ENCODE data around the gene HOMER2.

Gene HOMER2

DNA sequence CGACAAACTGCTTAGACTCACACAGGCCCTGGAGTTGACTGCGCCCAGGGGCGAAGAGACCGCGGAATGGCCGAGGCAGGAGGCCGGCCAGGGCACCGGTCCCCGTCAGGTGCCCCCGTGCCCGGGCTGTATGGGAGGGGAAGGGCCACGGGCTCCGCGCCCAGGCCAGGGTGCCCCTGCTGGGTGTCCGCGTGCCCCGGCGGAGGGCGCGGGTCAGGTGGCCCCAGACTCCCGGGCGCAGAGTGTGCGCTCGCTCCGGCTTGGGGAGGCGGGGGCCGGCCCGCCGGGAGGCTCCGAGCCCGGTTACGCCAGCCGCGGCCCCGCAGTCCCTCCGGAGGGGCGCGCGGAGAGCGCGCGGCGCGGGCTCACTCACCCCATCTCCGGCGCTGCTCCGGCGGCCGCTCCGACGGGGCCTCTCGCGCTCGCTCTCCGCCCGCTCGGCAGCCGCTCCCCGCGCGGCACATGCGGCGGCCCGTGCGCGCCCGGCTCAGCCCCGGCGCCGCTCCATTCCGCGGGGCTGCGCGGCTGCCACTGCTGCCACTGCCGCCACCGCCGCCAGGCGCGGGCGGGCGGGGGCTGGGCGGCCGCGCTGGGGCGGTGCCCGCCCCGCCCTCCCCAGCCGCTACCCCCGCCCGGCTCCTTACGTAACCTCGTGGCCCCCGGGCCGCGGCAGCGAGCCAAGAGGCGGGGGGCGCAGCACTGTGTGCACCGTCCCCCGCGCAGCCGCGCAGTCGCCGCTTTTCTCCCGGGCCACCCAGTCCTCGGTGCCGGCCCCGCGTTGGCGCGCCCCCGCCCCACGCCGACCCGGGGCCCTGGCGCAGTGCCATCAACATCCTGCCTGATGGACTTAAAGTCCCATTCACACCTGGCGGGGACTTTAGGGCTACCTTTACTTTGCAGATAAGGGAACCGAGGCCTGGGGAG lies at the start of gene HOMER2 (continued):
- TF ChIP-seq, protein P1, sequence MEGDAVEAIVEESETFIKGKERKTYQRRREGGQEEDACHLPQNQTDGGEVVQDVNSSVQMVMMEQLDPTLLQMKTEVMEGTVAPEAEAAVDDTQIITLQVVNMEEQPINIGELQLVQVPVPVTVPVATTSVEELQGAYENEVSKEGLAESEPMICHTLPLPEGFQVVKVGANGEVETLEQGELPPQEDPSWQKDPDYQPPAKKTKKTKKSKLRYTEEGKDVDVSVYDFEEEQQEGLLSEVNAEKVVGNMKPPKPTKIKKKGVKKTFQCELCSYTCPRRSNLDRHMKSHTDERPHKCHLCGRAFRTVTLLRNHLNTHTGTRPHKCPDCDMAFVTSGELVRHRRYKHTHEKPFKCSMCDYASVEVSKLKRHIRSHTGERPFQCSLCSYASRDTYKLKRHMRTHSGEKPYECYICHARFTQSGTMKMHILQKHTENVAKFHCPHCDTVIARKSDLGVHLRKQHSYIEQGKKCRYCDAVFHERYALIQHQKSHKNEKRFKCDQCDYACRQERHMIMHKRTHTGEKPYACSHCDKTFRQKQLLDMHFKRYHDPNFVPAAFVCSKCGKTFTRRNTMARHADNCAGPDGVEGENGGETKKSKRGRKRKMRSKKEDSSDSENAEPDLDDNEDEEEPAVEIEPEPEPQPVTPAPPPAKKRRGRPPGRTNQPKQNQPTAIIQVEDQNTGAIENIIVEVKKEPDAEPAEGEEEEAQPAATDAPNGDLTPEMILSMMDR (tag by site-specific recombination; IDR thresholded peaks at IDR 0.05) = no peak
- peak; percentile 34; the same call in 1 of the 2 replicates for TF ChIP-seq ZNF660 (tag by site-specific recombination; IDR thresholded peaks at IDR 0.05)
- TF ChIP-seq, protein P2, sequence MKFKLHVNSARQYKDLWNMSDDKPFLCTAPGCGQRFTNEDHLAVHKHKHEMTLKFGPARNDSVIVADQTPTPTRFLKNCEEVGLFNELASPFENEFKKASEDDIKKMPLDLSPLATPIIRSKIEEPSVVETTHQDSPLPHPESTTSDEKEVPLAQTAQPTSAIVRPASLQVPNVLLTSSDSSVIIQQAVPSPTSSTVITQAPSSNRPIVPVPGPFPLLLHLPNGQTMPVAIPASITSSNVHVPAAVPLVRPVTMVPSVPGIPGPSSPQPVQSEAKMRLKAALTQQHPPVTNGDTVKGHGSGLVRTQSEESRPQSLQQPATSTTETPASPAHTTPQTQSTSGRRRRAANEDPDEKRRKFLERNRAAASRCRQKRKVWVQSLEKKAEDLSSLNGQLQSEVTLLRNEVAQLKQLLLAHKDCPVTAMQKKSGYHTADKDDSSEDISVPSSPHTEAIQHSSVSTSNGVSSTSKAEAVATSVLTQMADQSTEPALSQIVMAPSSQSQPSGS (tag by site-specific recombination; IDR thresholded peaks at IDR 0.05; ENCODE audit: low read depth) = no peak
- no peak for TF ChIP-seq IKZF3 (tag by site-specific recombination; IDR thresholded peaks at IDR 0.05)
- TF ChIP-seq, protein P3, sequence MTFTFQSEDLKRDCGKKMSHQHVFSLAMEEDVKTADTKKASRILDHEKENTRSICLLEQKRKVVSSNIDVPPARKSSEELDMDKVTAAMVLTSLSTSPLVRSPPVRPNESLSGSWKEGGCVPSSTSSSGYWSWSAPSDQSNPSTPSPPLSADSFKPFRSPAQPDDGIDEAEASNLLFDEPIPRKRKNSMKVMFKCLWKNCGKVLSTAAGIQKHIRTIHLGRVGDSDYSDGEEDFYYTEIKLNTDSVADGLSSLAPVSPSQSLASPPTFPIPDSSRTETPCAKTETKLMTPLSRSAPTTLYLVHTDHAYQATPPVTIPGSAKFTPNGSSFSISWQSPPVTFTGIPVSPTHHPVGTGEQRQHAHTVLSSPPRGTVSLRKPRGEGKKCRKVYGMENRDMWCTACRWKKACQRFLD (tag by site-specific recombination; IDR thresholded peaks at IDR 0.05) = no peak
- no peak for TF ChIP-seq SP3 (tag by site-specific recombination; IDR thresholded peaks at IDR 0.05)
- TF ChIP-seq, protein P4, sequence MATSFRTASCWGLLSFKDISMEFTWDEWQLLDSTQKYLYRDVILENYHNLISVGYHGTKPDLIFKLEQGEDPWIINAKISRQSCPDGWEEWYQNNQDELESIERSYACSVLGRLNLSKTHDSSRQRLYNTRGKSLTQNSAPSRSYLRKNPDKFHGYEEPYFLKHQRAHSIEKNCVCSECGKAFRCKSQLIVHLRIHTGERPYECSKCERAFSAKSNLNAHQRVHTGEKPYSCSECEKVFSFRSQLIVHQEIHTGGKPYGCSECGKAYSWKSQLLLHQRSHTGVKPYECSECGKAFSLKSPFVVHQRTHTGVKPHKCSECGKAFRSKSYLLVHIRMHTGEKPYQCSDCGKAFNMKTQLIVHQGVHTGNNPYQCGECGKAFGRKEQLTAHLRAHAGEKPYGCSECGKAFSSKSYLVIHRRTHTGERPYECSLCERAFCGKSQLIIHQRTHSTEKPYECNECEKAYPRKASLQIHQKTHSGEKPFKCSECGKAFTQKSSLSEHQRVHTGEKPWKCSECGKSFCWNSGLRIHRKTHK (tag by site-specific recombination; IDR thresholded peaks at IDR 0.05) = no peak
- TF ChIP-seq ZNF48 (tag by site-specific recombination; IDR thresholded peaks at IDR 0.05) = no peak
- TF ChIP-seq YY1 (tag by site-specific recombination; IDR thresholded peaks at IDR 0.05) = no peak
- peak; percentile 36; the same call in 1 of the 2 replicates for TF ChIP-seq GLIS2 (tag by site-specific recombination; IDR thresholded peaks at IDR 0.05)
- TF ChIP-seq TRIM28 (IDR thresholded peaks at IDR 0.05; ENCODE audit: borderline replicate concordance, low read length) = no peak
- TF ChIP-seq ZNF785 (tag by site-specific recombination; IDR thresholded peaks at IDR 0.05) = no peak
- TF ChIP-seq ZNF274 (IDR thresholded peaks at IDR 0.05; ENCODE audit: low read length) = no peak
- no peak for TF ChIP-seq ZNF274 (tag by site-specific recombination; IDR thresholded peaks at IDR 0.05; ENCODE audit: borderline replicate concordance)
- TF ChIP-seq ZNF433 (tag by site-specific recombination; IDR thresholded peaks at IDR 0.05; ENCODE audit: low read depth) = no peak
- TF ChIP-seq, protein P5, sequence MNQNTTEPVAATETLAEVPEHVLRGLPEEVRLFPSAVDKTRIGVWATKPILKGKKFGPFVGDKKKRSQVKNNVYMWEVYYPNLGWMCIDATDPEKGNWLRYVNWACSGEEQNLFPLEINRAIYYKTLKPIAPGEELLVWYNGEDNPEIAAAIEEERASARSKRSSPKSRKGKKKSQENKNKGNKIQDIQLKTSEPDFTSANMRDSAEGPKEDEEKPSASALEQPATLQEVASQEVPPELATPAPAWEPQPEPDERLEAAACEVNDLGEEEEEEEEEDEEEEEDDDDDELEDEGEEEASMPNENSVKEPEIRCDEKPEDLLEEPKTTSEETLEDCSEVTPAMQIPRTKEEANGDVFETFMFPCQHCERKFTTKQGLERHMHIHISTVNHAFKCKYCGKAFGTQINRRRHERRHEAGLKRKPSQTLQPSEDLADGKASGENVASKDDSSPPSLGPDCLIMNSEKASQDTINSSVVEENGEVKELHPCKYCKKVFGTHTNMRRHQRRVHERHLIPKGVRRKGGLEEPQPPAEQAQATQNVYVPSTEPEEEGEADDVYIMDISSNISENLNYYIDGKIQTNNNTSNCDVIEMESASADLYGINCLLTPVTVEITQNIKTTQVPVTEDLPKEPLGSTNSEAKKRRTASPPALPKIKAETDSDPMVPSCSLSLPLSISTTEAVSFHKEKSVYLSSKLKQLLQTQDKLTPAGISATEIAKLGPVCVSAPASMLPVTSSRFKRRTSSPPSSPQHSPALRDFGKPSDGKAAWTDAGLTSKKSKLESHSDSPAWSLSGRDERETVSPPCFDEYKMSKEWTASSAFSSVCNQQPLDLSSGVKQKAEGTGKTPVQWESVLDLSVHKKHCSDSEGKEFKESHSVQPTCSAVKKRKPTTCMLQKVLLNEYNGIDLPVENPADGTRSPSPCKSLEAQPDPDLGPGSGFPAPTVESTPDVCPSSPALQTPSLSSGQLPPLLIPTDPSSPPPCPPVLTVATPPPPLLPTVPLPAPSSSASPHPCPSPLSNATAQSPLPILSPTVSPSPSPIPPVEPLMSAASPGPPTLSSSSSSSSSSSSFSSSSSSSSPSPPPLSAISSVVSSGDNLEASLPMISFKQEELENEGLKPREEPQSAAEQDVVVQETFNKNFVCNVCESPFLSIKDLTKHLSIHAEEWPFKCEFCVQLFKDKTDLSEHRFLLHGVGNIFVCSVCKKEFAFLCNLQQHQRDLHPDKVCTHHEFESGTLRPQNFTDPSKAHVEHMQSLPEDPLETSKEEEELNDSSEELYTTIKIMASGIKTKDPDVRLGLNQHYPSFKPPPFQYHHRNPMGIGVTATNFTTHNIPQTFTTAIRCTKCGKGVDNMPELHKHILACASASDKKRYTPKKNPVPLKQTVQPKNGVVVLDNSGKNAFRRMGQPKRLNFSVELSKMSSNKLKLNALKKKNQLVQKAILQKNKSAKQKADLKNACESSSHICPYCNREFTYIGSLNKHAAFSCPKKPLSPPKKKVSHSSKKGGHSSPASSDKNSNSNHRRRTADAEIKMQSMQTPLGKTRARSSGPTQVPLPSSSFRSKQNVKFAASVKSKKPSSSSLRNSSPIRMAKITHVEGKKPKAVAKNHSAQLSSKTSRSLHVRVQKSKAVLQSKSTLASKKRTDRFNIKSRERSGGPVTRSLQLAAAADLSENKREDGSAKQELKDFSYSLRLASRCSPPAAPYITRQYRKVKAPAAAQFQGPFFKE (tag by site-specific recombination; IDR thresholded peaks at IDR 0.05; ENCODE audit: borderline replicate concordance) = no peak
- TF ChIP-seq HOXD13 (CRISPR knock-in tag; IDR thresholded peaks at IDR 0.05; ENCODE audit: borderline replicate concordance) = no peak
- TF ChIP-seq GLIS1 (tag by site-specific recombination; IDR thresholded peaks at IDR 0.05) = peak; percentile 84
- TF ChIP-seq, protein P6, sequence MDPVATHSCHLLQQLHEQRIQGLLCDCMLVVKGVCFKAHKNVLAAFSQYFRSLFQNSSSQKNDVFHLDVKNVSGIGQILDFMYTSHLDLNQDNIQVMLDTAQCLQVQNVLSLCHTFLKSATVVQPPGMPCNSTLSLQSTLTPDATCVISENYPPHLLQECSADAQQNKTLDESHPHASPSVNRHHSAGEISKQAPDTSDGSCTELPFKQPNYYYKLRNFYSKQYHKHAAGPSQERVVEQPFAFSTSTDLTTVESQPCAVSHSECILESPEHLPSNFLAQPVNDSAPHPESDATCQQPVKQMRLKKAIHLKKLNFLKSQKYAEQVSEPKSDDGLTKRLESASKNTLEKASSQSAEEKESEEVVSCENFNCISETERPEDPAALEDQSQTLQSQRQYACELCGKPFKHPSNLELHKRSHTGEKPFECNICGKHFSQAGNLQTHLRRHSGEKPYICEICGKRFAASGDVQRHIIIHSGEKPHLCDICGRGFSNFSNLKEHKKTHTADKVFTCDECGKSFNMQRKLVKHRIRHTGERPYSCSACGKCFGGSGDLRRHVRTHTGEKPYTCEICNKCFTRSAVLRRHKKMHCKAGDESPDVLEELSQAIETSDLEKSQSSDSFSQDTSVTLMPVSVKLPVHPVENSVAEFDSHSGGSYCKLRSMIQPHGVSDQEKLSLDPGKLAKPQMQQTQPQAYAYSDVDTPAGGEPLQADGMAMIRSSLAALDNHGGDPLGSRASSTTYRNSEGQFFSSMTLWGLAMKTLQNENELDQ (tag by site-specific recombination; IDR thresholded peaks at IDR 0.05; ENCODE audit: low read depth) = no peak
- TF ChIP-seq MYNN (tag by site-specific recombination; IDR thresholded peaks at IDR 0.05; ENCODE audit: borderline replicate concordance) = no peak
- peak; percentile 86; the same call in 1 of the 2 replicates for TF ChIP-seq HOXC10 (CRISPR knock-in tag; IDR thresholded peaks at IDR 0.05)
- no peak for TF ChIP-seq ZNF514 (tag by site-specific recombination; IDR thresholded peaks at IDR 0.05)
- TF ChIP-seq ZNF701 (tag by site-specific recombination; IDR thresholded peaks at IDR 0.05) = no peak
- TF ChIP-seq ZNF76 (tag by site-specific recombination; IDR thresholded peaks at IDR 0.05; ENCODE audit: borderline replicate concordance, low read depth) = no peak
- TF ChIP-seq ZBTB48 (tag by site-specific recombination; IDR thresholded peaks at IDR 0.05) = no peak

Data from HEK293 (cell line).